ENCODE measurements around the gene SPRY4. TPM values are rescaled to one million over a fixed set of nuclear protein-coding genes. Genes with fewer than 3 reads are reported as not detected.
"Not testable (repeated sequence)": the region's sequence is repeated elsewhere in the genome, so short reads cannot be mapped to it uniquely, and the experiment has no call there.

SPRY4 gene
- total RNA-seq, 1 donor from 2014 or later = 3.3 TPM

GRCh38 chr5:142295084-142295758, 29.6 kb downstream of the SPRY4 start:
- no peak for DNase-seq

DNA sequence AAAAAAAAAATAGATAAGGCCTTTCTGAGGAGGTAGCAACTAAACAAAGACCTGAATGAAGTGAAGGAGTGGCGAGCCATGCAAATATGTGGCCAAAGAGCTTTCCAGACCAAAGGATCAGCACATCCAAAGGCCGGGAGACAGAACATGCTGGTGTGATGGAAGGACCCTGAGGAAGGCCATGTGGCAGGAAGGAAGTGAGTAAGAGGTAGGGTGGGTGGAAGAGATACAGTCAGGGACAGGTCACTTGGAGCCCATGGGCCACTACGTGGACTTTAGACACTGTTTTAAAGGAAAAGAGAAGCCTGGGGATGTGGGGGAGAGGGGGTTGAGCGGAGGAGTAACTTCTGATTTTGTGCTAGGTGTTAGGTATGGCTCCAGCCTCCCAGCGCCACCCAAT, 31.3 kb downstream of the SPRY4 start:
- DNase-seq = no peak

DNA sequence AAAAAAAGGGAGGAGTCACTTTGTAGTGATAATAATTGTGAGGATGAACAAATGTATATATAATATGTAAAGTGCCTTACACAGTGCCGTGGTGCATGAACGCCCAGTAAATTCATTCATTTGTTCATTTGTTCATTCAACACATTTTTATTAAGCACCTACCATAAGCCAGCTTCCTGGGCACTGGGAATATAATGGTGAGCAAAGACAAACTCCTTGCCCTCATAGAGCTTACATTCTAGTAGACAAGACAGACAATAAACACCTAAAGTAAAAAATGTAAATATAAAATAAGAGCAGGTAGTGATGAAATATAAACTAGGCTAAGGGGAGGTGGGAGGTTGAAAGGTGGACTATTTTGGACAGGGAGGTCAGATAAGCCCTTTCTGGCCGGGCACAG, 32.0 kb downstream of the SPRY4 start:
- DNase-seq = no peak

DNA sequence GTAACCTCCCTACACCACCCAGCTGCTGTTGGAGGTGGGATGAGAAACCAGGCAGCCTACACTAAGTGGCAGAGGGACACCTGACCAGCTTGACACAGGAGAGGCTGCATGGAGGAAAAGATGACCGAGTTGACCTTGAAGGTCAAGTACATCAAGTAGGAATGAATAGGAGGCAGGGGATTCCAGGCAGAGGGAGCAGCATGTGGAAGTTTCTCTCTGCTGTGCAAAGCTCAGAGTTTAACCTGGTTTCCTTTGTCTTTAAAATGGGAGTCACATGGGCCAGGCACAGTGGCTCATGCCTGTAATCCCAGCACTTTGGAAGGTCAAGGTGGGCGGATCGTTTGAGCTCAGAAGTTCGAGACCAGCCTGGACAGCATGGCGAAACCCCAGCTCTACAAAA, 32.6 kb downstream of the SPRY4 start:
- DNase-seq = no peak

DNA sequence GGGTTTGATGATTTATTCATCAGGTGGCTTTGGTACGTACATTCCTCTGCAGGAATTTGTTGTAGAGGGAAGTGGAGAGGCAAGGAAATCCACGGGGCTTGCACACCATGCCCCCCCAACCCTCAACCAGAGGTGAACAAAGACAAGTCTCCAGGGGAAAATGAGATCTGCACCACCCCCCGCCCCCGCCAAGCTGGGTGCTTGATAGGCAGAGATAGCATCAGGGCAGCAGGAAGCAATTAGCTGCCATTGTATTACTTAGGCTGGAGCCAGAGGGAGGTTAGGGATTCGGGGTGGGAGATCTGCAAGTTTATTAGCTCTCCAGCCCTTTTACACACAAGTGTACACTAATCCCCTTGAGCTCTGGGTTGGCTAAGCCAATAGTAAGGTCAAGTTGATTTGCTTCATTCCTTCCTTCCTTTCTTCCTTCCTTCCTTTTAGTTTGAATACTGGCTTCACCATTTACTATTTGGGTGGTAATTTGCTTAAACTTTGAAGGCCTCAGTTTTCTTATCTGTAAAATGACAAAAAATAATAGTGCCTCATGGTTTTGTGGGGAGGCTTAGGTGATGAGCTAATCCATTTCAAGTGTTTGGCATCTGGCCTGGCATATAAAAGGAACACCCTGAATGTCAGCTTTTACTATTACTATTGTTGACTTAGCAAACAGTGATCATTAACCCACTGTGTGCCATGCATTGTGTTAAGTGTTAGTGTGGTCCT, 34.1 kb downstream of the SPRY4 start:
- no peak for DNase-seq

GRCh38 chr5:142289708-142290576, 34.9 kb downstream of the SPRY4 start:
- no peak for DNase-seq

DNA sequence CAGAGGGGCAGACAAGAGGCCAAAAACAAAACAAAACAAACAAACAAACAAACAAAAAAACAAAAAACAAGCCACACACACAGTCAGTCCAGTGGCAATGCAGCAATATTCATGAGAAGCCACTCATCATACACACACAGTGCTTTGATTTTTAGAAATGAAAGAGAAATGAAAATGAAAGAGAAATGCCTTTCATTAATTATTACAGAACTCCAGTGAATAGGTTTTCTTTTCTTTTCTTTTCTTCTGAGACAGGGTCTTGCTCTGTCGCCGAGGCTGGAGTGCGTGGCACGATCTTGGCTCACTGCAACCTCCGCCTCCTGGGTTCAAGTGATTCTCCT, 36.9 kb downstream of the SPRY4 start:
- DNase-seq = no peak

- no peak for DNase-seq
Measured at GRCh38 chr5:142287096-142287972, 37.5 kb downstream of the SPRY4 start.

DNA sequence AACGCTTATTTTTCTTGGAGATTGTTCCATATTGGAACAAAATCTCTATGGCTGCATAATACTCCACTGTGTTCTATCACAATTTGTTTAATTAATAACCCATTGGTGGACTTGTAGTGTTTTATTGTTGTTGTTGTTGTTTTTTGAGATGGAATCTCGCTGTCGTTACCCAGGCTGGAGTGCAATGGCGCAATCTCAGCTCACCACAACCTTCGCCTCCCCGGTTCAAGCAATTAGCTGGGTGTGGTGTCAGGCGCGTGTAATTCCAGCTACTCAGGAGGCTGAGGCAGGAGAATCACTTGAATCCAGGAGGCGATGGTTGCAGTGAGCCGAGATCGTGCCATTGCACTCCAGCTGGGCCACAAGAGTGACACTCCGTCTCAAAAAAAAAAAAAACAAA, 38.7 kb downstream of the SPRY4 start:
- no peak for DNase-seq

DNA sequence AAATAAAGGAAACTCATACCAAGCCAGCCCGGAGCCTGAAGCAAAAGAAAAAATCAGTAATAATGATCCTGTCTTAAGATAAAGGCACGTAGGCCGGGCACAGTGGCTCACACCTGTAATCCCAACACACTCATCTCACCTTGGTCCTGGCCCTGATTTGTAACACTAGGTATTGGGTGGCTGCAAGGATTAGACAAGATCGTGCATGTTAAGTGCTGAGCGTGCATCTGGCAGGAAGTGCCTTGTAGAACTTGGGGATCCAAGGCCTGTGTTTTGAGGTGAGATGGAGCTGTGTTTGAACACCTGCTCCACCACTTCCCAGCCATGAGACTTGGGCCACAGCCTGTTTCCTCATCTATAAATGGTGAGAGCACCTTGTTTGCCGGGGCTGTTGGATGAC, 41.5 kb downstream of the SPRY4 start:
- no peak for DNase-seq

GRCh38 chr5:142281966-142282365, 42.9 kb downstream of the SPRY4 start:
- no peak for DNase-seq

GRCh38 chr5:142281008-142281367, 43.8 kb downstream of the SPRY4 start:
- no peak for DNase-seq

DNA sequence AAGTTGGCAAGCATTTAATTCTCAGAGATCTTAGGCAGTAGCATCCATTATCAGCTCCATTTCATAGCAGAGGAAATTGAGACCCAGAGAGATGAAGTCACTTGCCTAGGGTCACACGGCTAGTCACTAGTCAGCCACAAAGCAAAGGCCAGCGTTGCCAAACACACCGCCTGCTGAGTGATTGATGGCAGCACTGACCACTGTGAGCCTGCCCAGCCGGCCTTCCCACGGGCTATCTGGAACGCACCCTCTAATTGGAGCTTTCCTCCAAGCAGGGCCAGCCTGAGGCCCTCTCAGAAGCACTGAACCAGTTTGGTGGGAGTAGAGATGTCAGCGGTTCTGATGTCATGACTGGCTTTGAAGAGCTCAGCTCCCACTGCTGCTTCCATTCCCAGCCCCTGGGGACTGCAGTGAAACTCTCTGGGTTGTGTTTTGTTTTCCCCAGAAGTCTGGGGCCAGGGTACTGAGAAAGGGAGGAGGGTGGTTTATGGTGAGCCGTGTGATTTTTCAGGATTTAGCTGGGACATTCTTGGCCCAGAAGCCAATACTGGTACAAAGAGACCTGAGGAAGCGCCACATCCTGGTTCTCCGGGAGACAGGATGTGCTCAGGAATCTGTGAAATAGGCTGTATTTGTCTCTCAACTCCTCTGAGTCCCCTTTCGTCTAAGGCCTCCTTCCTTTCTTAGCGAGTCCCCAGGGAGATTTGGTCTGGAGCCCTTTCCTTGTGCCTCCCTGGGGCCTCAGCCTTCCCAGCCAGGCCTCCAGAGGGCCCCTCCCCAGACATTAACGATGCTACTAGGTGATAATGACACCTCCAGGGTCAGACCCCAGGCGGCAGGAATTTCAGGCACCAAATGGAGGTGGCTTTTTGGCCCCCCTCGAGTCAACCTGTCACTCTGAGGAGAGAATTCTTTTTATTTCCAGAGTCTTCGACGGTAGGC, 44.5 kb downstream of the SPRY4 start:
- DNase-seq = no peak

- DNase-seq = no peak
Measured at GRCh38 chr5:142278627-142279026, 46.2 kb downstream of the SPRY4 start.

GRCh38 chr5:142277796-142278195, 47.0 kb downstream of the SPRY4 start:
- no peak for DNase-seq

- DNase-seq = no peak
Measured at GRCh38 chr5:142276517-142276916, 48.3 kb downstream of the SPRY4 start.

DNA sequence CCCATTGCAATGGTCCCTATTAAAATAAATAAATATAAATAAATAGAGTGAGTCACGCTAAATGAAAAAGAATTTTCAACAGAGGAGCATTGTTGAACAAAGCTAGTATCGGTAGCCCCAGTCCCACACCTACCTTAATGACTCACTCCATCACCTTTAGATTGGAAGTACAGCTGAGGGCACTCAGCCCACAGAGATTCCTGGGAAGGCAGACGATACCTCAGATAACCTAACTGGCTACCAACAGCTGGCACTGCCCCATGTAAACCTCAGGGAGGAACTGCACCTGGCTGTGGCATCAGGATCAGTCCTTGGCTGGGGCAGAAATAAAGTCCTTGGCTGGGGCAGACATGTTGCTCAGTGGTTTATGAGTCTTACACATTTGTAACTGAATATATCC, 49.3 kb downstream of the SPRY4 start:
- DNase-seq = no peak

- DNase-seq = not testable (repeated sequence)
Measured at GRCh38 chr5:142272596-142272995, 52.2 kb downstream of the SPRY4 start.

DNA sequence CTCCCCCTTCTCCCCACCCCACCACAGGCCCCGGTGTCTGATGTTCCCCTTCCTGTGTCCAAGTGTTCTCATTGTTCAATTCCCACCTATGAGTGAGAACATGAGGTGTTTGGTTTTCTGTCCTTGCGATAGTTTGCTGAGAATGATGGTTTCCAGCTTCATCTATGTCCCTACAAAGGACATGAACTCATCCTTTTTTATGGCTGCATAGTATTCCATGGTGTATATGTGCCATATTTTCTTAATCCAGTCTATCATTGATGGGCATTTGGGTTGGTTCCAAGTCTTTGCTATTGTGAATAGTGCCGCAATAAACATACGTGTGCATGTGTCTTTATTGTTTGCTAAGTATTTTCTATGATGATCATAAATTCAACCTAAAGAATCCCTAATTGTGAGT, 60.7 kb downstream of the SPRY4 start:
- DNase-seq = not testable (repeated sequence)

DNA sequence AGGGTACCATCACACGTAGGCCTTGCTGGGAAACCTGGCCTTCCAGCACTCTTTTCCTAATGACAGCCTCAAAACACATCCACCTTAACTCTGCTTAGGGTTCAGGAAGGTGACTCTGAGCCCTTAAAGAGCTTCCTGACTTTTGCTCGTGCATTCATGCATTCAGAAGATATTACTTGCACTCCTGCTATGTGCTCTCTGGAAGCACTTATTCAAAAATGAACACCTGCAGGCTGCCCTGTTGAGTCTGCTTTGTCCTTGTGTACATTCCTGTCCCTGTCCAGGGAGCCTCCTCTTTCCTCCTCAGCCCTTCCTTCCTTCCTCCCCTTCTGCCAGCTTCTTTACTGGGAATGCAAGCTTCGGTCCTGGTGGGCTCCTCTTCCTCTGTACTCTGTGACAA, 61.5 kb downstream of the SPRY4 start:
- no peak for DNase-seq

DNA sequence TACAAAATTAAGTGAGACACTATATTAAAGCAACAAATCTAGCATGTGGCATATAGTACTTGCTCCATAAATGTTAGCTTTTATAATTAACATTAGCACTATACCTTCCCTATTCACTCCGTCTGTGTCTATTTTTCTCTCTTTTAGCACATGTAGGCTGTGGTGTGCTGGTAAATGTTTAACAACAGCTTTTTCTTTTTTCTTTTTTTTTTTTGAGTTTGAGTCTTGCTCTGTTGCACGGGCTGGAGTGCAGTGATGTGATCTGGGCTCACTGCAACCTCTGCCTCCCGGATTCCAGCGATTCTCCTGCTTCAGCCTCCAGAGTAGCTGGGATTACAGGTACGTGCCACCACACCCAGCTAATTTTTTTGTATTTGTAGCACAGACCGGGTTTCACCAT, 62.1 kb downstream of the SPRY4 start:
- DNase-seq = no peak

Data from occipital lobe (tissue), 2 donors.